ENCODE results near the gene DNAJC17. TPM values are rescaled to one million over a fixed set of nuclear protein-coding genes. Genes with fewer than 3 reads are reported as not detected.

Gene DNAJC17
- total RNA-seq, 6 experiments from 2014 or later: 7.8 to 23.7 (median 17.7) TPM

DNA sequence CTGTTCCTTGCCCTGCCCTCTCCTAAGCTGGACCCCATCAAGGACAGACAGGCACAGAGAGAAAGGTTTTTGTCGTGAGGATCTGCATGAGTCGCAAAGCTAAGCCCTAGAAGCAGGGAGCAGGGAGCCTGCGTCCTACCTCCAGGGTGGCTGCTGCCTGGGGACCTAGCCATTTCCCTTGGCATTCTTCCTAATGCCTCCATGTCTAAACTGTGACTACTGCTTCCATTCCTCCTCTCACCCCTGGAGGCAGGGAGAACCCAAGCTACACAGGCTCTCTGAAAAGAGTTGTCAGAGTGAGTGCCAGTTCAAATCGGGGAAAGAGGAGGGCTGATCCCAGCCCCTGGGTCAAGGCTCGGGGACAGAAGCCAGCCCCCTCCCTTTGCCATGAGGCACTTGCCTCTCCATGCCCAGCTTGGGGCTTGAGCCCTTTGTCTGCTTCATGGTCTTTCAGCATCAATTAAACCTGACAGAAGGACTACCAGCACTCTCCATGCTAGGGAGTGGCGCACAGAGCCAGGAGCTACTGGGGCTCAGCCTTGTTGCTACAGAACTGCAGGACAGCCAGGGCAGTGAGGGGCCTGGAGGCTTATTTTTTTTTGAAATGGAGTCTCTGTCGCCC, 41.0 kb downstream of the DNAJC17 start:
- no peak for ATAC-seq
- no peak overlapping the region for H3K4me3 ChIP-seq
- H3K4me1 ChIP-seq: peaks cover 0 to 41% (median 10%) of the 10 kb centered on the region in 4 donors
- H3K27ac ChIP-seq: peak overlapping the region in 1 of 3 donors; percentile 92
- peaks cover 0 to 15% (median 9%) of the 10 kb centered on the region in 4 donors for H3K36me3 ChIP-seq
- no peaks in the 10 kb centered on the region for H3K9me3 ChIP-seq
- intact Hi-C loops (cut with DNase I): no loop called here
- DNase-seq: peak in 1 of 3 donors; percentile 20
- TF ChIP-seq CTCF (IDR thresholded peaks at IDR 0.05) (no peak), POLR2A (IDR thresholded peaks at IDR 0.05) (no peak)
- no peaks in the 10 kb centered on the region for H3K27me3 ChIP-seq
- WGBS (ENCODE audit: insufficient coverage, low coverage, low lambda C conversion rate, missing lambda C conversion rate): 66% methylated on average over 3 of the region's 7 CpGs

GRCh38 chr15:40764629-40765103, 42.6 kb downstream of the DNAJC17 start:
- H3K9me3 ChIP-seq: no peaks in the 10 kb centered on the region
- H3K4me3 ChIP-seq: peak overlapping the region; percentile 70 to 84 (median 79)
- peak in 1 of 4 donors; percentile 2 for ATAC-seq
- peak in 2 of 3 donors; percentile 56 to 59 for DNase-seq
- intact Hi-C loops (cut with DNase I): no loop called here
- H3K27me3 ChIP-seq: no peaks in the 10 kb centered on the region
- TF ChIP-seq POLR2A (IDR thresholded peaks at IDR 0.05): no peak
- H3K36me3 ChIP-seq: peaks cover 0 to 15% (median 8%) of the 10 kb centered on the region in 4 donors
- H3K4me1 ChIP-seq: peaks cover 0 to 27% (median 3%) of the 10 kb centered on the region in 4 donors
- peak overlapping the region; percentile 83 to 92 (median 91) for H3K27ac ChIP-seq
- WGBS (ENCODE audit: insufficient coverage, low coverage, low lambda C conversion rate, missing lambda C conversion rate): 4% methylated on average over 4 of the region's 8 CpGs

- Histone ChIP-seq H3K4me1 (peaks cover 0 to 22% (median 3%) of the 10 kb centered on the region in 4 donors), H3K9me3 (no peaks in the 10 kb centered on the region), H3K27ac (peak within 1 kb of the TSS; percentile 83 to 92 (median 91)), H3K4me3 (peak within 1 kb of the TSS; percentile 70 to 84 (median 79)), H3K36me3 (peaks cover 0 to 15% (median 8%) of the 10 kb centered on the region in 4 donors), H3K27me3 (no peaks in the 10 kb centered on the region)
- peak; percentile 37 to 57 (median 50) for TF ChIP-seq CTCF (IDR thresholded peaks at IDR 0.05)
- peak; percentile 94 for TF ChIP-seq POLR2A (IDR thresholded peaks at IDR 0.05)
- peak; percentile 88 to 93 (median 90) for DNase-seq
- 0% methylated on average over 11 of the region's 75 CpGs for WGBS (ENCODE audit: insufficient coverage, low coverage, low lambda C conversion rate, missing lambda C conversion rate)
- ATAC-seq: peak; percentile 78 to 87 (median 81)
- intact Hi-C loops (cut with DNase I): no loop called here
These were observed 43.3 kb downstream of the DNAJC17 start, which contains the start of gene GCHFR for GRCh38 chr15:40763801-40764628. Gene GCHFR, plus strand, starts transcription at chr15:40764068. Its CDS starts 113 bp downstream, at chr15:40764181.

- H3K4me1 ChIP-seq: peaks cover 0 to 21% (median 3%) of the 10 kb centered on the region in 4 donors
- H3K27ac ChIP-seq: peak overlapping the region; percentile 83 to 92 (median 91)
- H3K27me3 ChIP-seq: no peaks in the 10 kb centered on the region
- no peak for TF ChIP-seq CTCF (IDR thresholded peaks at IDR 0.05)
- no peak for TF ChIP-seq POLR2A (IDR thresholded peaks at IDR 0.05)
- H3K9me3 ChIP-seq: no peaks in the 10 kb centered on the region
- intact Hi-C loops (cut with DNase I): no loop called here
- ATAC-seq (peak; percentile 57 to 69 (median 63)), DNase-seq (peak; percentile 91 to 94 (median 94))
- H3K36me3 ChIP-seq: peaks cover 0 to 15% (median 7%) of the 10 kb centered on the region in 4 donors
- WGBS (ENCODE audit: insufficient coverage, low coverage, low lambda C conversion rate, missing lambda C conversion rate): 25% methylated on average over 51 of the region's 55 CpGs
- peak overlapping the region; percentile 70 to 84 (median 79) for H3K4me3 ChIP-seq
These were observed 44.1 kb downstream of the DNAJC17 start for GRCh38 chr15:40762919-40763800.
